LNCaP clone FGC (cell line): ENCODE results near the gene ABTB2.

Experiments used
- DNase-seq: peaks from one replicate; pipeline ENCODE4 v3.0.0-alpha.2; 2011; ENCODE audit warnings: low read depth
- H3K4me3 ChIP-seq: 2 replicates; pipeline ENCODE4 v1.5.1; 2011; ENCODE audit warnings: mild to moderate bottlenecking, low read depth, low read length, control low read depth
- CTCF ChIP-seq: IDR thresholded peaks from 2 replicates; pipeline ENCODE4 v1.5.1; 2012; ENCODE audit warnings: mild to moderate bottlenecking; ENCODE audit not compliant: control insufficient read depth, insufficient read depth; ENCODE audit errors: extremely low read depth

Gene ABTB2

GRCh38 chr11:34147581-34147980 lies 210.2 kb downstream of the ABTB2 start:
- no peak for TF ChIP-seq CTCF
- no peak overlapping the region for H3K4me3 ChIP-seq
- no peak for DNase-seq

GRCh38 chr11:34146866-34147265 lies 210.9 kb downstream of the ABTB2 start:
- no peak for TF ChIP-seq CTCF

GRCh38 chr11:34146411-34146810 lies 211.4 kb downstream of the ABTB2 start:
- no peak overlapping the region for H3K4me3 ChIP-seq
- no peak for DNase-seq
- TF ChIP-seq CTCF: no peak

More at GRCh38 chr11:34146866-34147265, 210.9 kb downstream of the ABTB2 start:
- no peak for DNase-seq
- no peak overlapping the region for H3K4me3 ChIP-seq

GRCh38 chr11:34145847-34146381 lies 211.9 kb downstream of the ABTB2 start:
- TF ChIP-seq CTCF: no peak
- DNase-seq: no peak
- no peak overlapping the region for H3K4me3 ChIP-seq

- no peak for DNase-seq
- no peak for TF ChIP-seq CTCF
- no peak overlapping the region for H3K4me3 ChIP-seq
These were observed 212.7 kb downstream of the ABTB2 start for GRCh38 chr11:34145073-34145472.

GRCh38 chr11:34143048-34143447 lies 214.8 kb downstream of the ABTB2 start:
- no peak overlapping the region for H3K4me3 ChIP-seq
- no peak for DNase-seq
- no peak for TF ChIP-seq CTCF

- DNase-seq: no peak
- TF ChIP-seq CTCF: no peak
- H3K4me3 ChIP-seq: no peak overlapping the region
These were observed 217.7 kb downstream of the ABTB2 start for GRCh38 chr11:34140149-34140548.
